SIG-M5 (cell line): ENCODE measurements around the gene RILPL2.
"Not testable (repeated sequence)": the region's sequence is repeated elsewhere in the genome, so short reads cannot be mapped to it uniquely, and the experiment has no call there.

Experiments
- DNase-seq: peaks from one replicate; lab custom pipeline; 2025; lab: John Stamatoyannopoulos, UW

Gene RILPL2

GRCh38 chr12:123449856-123450255 lies 13.4 kb upstream of the RILPL2 start:
- no peak for DNase-seq

- DNase-seq: no peak
These were observed 12.8 kb upstream of the RILPL2 start for GRCh38 chr12:123449249-123449733.

GRCh38 chr12:123446333-123446713 lies 9.8 kb upstream of the RILPL2 start:
- DNase-seq: no peak

DNA sequence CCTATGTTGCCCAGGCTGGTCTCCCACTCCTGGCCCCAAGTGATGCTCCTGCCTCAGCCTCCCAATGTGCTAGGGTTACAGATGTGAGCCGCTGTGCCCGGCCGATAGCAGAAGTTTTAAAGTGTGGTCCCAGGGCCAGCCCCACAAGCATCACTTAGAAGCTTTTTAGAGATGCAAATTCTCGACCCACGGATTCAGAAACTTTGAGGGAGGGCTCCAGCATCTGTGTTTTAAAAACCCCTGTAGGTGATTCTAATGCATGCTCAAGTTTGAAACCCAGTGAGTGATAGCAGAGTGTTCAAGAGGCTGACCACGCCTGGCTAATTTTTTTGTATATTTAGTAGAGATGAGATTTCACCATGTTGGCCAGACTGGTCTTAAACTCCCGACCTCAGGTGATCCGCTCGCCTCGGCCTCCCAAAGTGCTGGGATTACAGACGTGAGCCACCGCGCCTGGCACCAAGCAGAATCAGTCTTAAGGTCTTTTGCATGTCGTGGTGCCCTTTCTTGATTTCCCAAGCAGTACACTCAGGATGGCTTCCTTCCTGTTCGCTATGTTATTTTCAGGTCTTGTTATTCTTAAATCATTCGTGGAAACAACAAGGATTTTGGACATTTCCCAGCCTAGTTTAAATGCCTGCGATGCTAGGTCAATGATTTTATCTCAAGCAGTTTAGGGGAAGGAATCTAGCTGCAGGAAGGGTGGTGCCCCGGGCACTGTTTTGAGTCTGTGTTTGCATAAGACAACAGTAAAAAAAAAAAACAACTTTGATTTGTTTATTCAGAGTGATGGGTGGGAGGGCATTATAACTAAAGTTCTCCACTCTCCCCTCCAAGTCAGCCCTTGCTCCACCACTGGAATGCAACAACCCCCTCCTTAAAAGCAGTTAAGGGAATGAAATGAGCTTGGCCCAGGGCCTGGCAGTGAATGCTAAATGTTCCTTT lies 9.2 kb upstream of the RILPL2 start:
- no peak for DNase-seq

DNA sequence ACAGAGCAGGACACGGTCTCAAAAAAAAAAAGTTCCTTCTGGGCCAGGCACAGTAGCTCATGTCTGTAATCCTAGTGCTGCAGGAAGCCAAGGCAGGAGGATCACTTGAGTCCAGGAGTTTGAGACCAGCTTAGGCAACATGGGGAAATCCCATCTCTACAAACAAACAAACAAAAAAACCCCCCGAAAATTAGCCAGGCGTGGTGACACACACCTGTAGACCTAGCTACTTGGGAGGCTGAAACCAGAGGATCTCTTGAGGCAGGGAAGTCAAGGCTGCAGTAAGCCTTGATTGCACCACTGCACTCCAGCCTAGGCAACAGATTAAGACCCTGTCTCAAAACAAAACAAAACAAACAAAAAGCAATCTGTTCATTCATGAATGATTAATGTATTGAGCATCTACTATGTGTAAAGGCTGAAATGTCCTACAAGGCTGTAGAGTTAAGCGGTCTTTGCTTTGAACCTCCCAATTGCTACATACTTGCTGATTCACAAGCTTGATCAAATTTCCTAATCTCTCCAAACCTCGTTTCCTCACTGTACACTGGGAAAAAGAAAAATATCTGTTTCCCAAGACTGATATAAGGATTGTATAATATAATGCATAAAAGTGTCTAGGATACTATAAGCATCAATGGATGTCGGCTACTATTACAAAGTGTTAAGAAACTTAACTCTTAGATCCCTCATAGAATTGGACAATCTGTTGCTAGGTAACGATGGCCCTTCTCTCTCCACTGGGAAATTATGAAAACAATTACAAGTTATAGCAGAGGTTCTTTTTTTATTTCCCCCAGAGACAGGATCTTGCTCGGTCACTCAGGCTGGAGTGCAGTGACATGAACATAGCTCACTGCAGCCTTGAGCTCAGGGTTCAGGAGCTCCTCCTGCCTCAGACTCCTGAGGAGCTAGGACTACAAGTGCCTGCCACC lies 7.9 kb upstream of the RILPL2 start:
- DNase-seq: no peak

DNA sequence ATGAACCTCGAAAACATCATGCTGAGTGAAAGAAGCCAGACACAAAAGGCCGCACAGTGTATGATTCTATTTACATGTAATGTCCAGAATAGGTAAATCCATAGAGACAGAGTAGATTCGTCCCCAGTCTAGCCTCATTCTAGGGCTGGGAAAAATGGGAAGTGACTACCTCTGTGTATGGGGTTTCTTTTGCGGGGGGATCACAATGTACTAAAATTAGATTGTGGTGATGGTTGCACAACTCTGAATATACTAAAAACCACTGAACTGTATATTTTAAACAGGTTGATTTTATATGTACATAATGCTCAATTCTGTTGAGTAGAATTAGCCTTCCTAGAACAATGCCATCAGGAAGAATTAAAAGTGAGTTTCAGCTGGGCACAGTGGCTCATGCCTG lies 6.3 kb upstream of the RILPL2 start:
- DNase-seq: no peak

GRCh38 chr12:123441523-123442164 lies 5.2 kb upstream of the RILPL2 start:
- DNase-seq: no peak

- DNase-seq: no peak
These were observed 858 bp downstream of the RILPL2 start for GRCh38 chr12:123435636-123436016.

DNA sequence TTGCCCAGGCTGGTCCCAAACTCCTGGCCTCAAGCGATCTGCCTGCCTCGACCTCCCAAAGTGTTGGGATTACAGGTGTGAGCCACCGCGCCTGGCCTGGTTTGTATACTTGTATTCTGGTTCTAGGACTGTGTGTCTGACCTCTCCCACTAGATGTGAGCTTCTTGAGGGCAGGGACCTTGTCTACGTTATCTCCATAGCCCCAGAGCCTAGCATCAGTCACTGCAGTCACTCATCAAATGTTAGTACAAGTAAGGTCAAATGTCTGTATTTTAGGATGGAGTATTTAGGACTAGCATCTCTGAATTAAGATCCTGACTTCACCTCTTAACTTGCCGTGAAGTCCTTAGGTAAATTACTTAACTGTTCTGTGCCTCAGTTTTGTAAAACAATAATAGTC lies 2.9 kb downstream of the RILPL2 start:
- no peak for DNase-seq

GRCh38 chr12:123431951-123432817 lies 4.3 kb downstream of the RILPL2 start:
- DNase-seq: not testable (repeated sequence)

- not testable (repeated sequence) for DNase-seq
These were observed 7.4 kb downstream of the RILPL2 start for GRCh38 chr12:123429101-123429500.

- no peak for DNase-seq
These were observed 7.9 kb downstream of the RILPL2 start for GRCh38 chr12:123428591-123428990.

GRCh38 chr12:123427036-123427769 lies 9.3 kb downstream of the RILPL2 start:
- no peak for DNase-seq

GRCh38 chr12:123421314-123421713 lies 15.2 kb downstream of the RILPL2 start:
- DNase-seq: no peak

DNA sequence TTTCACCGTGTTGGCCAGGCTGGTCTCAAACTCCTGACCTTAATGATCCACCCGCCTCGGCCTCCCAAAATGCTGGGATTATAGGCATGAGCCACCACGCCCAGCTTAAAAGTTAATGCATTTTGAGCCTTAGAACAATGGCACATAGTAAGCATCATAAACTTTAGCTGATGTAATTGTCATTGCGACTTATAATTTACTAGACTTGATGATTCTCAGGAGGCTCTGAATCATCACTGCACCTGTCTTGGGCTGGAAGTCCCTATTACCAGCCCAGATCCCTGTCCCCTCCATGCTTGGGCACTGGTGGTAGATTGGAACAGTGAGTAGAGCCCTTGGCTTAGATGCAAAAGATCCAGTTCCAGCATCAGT lies 26.5 kb downstream of the RILPL2 start:
- DNase-seq: no peak

DNA sequence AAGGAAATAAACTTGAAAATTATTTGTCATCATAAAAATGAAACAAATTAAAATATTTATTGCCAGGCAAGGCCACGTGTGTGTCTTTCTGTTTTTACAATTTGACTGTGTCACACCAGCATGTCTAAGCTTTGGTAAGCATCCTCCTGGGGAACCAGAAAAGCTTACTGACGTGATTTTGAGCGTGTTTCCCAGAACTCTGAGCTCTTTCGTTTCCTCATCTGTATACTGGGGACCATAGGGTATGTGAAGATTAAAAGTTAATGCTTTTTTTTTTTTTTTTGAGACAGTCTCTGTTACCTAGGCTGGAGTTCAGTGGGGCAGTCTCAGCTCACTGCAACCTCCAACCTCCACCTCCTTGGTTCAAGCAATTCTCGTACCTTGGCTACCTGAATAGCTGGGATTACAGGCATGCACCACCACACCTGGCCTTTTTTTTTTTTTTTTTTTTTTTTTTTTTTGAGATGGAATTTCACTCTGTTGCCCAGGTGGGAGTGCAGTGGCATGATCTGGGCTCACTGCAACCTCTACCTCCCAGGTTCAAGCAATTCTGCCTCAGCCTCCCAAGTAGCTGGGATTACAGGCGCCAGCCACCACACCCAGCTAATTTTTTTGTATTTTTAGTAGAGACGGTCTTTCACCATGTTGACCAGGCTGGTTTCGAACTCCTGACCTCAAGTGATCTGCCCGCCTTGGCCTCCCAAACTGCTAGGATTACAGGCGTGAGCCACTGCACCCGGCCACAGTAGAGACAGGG lies 27.0 kb downstream of the RILPL2 start:
- DNase-seq: not testable (repeated sequence)

DNA sequence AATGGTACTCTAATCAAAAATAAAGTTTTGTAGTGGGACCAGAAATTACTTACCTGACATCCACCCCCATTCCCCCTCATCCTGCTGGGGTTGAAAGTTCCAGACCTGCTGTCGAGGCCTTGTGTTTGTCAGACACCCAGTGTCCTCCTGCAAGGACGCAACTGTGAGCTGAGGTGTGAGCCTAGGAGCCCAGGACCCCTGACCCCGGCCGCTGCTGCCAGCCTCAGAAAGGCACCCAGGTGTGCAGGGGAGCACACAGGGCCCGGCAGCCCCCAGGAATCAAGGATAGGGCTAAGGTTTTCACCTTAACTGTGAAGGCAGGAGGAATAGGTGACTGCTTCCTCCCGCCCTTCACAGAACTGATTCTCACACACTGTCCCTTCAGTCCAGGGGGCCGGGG lies 27.9 kb downstream of the RILPL2 start:
- DNase-seq: not testable (repeated sequence)

DNA sequence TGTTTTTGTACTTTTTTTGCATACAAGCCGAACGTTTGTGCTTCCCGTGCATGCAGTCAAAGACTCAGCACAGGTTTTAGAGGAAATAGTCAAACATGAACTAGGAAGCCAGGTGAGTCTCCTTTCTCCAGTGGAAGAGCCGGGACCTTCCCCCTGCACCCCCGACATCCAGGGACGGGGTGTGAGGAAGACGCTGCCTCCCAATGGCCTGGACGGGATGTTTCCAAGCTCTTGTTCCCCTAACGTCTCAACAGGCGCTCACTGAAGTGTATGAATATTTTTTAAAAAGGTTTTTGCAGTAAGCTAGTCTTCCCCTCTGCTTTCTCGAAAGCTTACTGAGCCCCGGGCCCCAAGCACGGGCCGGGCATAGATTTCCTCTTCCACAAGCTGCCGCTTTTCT lies 28.6 kb downstream of the RILPL2 start:
- DNase-seq: not testable (repeated sequence)

- DNase-seq: not testable (repeated sequence)
These were observed 29.2 kb downstream of the RILPL2 start for GRCh38 chr12:123407269-123407668.

DNA sequence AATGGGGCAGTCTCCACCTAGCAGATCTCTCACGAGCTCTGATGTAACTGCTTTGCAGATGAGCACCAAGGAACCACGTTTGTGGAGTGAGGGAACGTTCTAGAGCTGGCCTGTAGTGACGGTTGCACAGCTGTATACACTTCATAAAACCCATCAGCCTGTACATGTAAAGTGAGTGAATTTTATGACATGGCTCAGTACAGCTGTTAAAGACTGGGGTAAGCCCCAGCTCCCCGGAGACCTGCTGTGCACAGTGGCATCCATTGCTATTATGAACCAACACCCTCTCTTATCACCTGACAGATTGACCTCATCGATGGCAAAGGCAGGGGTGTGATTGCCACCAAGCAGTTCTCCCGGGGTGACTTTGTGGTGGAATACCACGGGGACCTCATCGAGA lies 31.9 kb downstream of the RILPL2 start:
- DNase-seq: no peak
